GM10266 (cell line): ENCODE measurements around the gene SP110.

Experiments
- DNase-seq: peaks from one replicate; pipeline ENCODE4 v3.0.0; 2012; ENCODE audit errors: extremely low spot score
- CTCF ChIP-seq: IDR thresholded peaks from 2 replicates; pipeline ENCODE4 v1.5.1; 2012; ENCODE audit warnings: mild to moderate bottlenecking, low read depth; ENCODE audit not compliant: control insufficient read depth, insufficient read depth; ENCODE audit errors: missing control alignments

SP110 gene

GRCh38 chr2:230258483-230258882, 38.7 kb upstream of the SP110 start:
- no peak for DNase-seq
- TF ChIP-seq CTCF = no peak

GRCh38 chr2:230256733-230257332, 37.0 kb upstream of the SP110 start:
- DNase-seq = peak; percentile 32
- TF ChIP-seq CTCF = no peak

- no peak for DNase-seq
- TF ChIP-seq CTCF = no peak
Observed at GRCh38 chr2:230254152-230254881, 34.5 kb upstream of the SP110 start.

- TF ChIP-seq CTCF = no peak
- no peak for DNase-seq
Observed at GRCh38 chr2:230250231-230250630, 30.4 kb upstream of the SP110 start.

- no peak for TF ChIP-seq CTCF
- no peak for DNase-seq
Observed at GRCh38 chr2:230246206-230246605, 26.4 kb upstream of the SP110 start.

- no peak for DNase-seq
- TF ChIP-seq CTCF = no peak
Observed at GRCh38 chr2:230244211-230244610, 24.4 kb upstream of the SP110 start.

GRCh38 chr2:230234845-230235244, 15.1 kb upstream of the SP110 start:
- no peak for TF ChIP-seq CTCF
- peak; percentile 11 for DNase-seq
